Measurements from ENCODE around the gene ZFPM1.

Gene ZFPM1

DNA sequence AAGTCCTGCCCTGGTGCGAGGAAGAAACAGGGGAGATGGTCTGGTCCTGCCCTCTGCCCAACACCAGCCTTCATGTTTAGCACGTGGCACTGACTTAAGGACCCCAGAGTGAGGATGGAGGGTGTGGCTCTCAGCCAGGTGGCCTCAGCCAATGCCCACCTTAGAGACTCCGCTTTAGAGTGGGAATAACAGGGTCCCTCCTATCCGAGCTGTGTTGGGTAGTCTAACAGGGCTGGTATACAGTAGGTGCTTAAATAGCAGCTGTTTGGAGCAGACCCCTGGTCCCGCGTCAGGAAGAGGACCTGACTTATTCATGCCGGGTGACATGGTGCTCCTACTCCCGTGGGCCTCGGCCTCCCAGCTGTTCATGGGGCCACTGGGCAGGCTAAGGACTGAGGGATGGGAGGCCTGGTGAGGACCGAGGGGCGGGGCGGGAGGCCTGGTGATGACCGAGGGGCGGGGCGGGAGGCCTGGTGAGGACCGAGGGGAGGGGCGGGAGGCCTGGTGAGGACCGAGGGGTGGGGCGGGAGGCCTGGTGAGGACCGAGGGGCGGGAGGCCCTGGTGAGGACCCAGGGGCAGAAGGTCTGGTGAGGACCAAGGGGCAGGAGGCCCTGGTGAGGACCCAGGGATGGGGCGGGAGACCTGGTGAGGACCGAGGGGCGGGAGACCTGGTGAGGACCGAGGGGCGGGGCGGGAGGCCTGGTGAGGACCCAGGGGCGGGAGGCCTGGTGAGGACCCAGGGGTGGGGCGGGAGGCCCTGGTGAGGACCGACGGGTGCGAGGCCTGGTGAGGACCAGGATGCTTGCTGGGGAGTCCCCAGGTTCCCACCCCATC, 7.6 kb downstream of the ZFPM1 start:
- Histone ChIP-seq H3K27ac (ENCODE audit: low read depth, low read length) (no peak overlapping the region), H3K36me3 (ENCODE audit: insufficient read depth, low read length) (no peaks in the 10 kb centered on the region), H3K27me3 (ENCODE audit: insufficient read depth, low read length) (no peaks in the 10 kb centered on the region), H2AFZ (ENCODE audit: low read length, unreplicated experiment) (no peak overlapping the region), H3K4me1 (ENCODE audit: control insufficient read depth, insufficient read depth, low read length, unreplicated experiment) (peaks cover 12% of the 10 kb centered on the region), H3K4me3 (ENCODE audit: low read depth, low read length) (no peak overlapping the region), H3K79me2 (ENCODE audit: control insufficient read depth, insufficient read depth, low read length, unreplicated experiment) (peaks cover 20% of the 10 kb centered on the region)

- no peak overlapping the region for H3K27ac ChIP-seq (ENCODE audit: low read depth, low read length)
- H3K27me3 ChIP-seq (ENCODE audit: insufficient read depth, low read length), result no peaks in the 10 kb centered on the region
- H3K79me2 ChIP-seq (ENCODE audit: control insufficient read depth, insufficient read depth, low read length, unreplicated experiment), result peaks cover 14% of the 10 kb centered on the region
Observed at GRCh38 chr16:88461331-88462269, 8.5 kb downstream of the ZFPM1 start.

DNA sequence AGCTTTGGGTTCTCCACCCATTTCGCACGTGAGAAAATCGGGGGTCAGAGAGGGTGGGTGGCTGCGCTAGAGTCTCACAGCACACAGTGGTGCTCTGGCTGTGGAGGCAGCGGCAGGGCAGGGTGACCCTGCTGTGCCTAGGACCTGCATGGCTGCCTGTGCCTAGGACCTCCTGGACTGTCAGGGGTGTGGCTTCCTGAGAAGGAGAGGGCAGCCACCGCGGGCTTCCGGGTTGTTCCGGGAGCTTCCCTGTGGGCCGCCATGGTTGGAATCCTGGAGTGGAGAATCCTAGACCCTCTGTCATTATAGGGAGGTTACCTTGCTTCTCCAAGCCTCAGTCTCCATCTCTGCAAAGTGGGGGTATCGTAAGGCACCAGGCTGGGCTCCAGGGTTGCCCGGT, 9.3 kb downstream of the ZFPM1 start:
- H3K79me2 ChIP-seq (ENCODE audit: control insufficient read depth, insufficient read depth, low read length, unreplicated experiment), result peaks cover 8% of the 10 kb centered on the region
- H3K4me1 ChIP-seq (ENCODE audit: control insufficient read depth, insufficient read depth, low read length, unreplicated experiment), result no peaks in the 10 kb centered on the region
- H3K4me3 ChIP-seq (ENCODE audit: low read depth, low read length), result no peak overlapping the region
- H3K27ac ChIP-seq (ENCODE audit: low read depth, low read length), result no peak overlapping the region
- no peaks in the 10 kb centered on the region for H3K27me3 ChIP-seq (ENCODE audit: insufficient read depth, low read length)
- no peaks in the 10 kb centered on the region for H3K36me3 ChIP-seq (ENCODE audit: insufficient read depth, low read length)
- H2AFZ ChIP-seq (ENCODE audit: low read length, unreplicated experiment), result no peak overlapping the region

More at GRCh38 chr16:88461331-88462269, 8.5 kb downstream of the ZFPM1 start:
- Histone ChIP-seq H3K4me3 (ENCODE audit: low read depth, low read length) (no peak overlapping the region), H2AFZ (ENCODE audit: low read length, unreplicated experiment) (no peak overlapping the region), H3K36me3 (ENCODE audit: insufficient read depth, low read length) (no peaks in the 10 kb centered on the region), H3K4me1 (ENCODE audit: control insufficient read depth, insufficient read depth, low read length, unreplicated experiment) (peaks cover 6% of the 10 kb centered on the region)

DNA sequence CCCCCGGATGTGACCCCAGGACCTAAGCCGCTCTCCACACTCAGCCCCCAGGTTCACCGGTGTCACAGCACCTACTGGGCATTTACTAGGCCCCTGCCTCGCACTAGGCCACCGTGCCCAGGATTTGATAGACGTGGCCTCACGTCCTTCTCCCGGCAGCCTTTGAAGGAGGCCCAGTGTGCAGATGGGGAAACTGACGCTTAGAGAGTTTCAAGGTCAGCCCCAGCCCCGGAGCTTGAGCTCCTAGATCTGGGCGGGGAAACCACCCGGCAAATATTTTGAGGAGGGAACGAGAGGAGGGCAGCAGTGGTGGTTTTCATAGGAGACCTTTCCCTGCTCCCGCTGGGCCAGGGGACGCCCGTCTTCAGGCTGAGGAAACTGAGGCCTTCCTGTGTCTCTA, 10.3 kb downstream of the ZFPM1 start:
- H3K79me2 ChIP-seq (ENCODE audit: control insufficient read depth, insufficient read depth, low read length, unreplicated experiment), result peaks cover 8% of the 10 kb centered on the region
- no peak overlapping the region for H2AFZ ChIP-seq (ENCODE audit: low read length, unreplicated experiment)
- no peaks in the 10 kb centered on the region for H3K4me1 ChIP-seq (ENCODE audit: control insufficient read depth, insufficient read depth, low read length, unreplicated experiment)

DNA sequence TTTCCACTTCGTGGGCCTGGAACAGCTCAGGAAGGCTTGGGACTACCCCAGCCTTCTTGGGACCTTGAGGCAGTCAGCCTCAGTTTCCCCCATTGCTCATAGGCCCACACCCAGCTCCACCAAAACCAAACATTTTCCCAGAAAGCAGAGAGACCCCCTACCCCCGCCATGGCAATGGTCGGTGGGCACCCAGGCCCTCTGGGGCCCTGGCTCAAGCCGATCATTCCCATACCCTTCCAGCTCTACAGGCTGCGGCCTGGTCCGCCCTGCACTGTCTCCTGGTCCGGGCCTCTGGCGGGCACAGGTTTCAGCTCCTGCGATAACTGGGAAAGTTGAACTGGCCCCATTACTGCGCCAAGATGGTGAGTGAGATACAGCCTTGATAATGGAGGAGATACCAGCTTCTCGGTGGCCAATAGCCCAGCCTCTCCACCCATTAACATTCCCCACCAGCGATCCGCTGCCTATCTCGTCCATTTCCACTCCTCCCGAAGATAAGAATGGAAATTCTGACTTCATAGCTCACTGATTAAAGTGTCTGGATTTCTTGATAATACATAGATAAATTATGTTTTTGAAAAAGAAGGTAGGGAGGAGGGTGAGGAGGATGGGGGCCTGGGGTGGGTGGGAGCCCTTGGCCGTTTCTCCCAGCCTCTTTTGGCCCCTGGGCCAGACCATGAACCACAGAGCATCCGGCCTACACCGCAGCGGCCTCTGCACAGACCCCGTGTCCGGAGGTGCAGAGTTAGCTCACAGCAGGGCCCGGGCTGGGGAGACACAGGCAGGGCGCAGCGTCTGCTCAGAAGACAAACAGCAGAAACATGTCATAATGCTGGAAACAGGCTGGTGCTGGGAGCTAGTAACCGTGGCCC, 11.6 kb downstream of the ZFPM1 start:
- Histone ChIP-seq H3K4me1 (ENCODE audit: control insufficient read depth, insufficient read depth, low read length, unreplicated experiment) (peaks cover 4% of the 10 kb centered on the region), H3K4me3 (ENCODE audit: low read depth, low read length) (no peak overlapping the region), H3K27me3 (ENCODE audit: insufficient read depth, low read length) (no peaks in the 10 kb centered on the region), H2AFZ (ENCODE audit: low read length, unreplicated experiment) (no peak overlapping the region), H3K27ac (ENCODE audit: low read depth, low read length) (no peak overlapping the region), H3K79me2 (ENCODE audit: control insufficient read depth, insufficient read depth, low read length, unreplicated experiment) (peaks cover 8% of the 10 kb centered on the region), H3K36me3 (ENCODE audit: insufficient read depth, low read length) (no peaks in the 10 kb centered on the region)

More for the DNA sequence above, 10.3 kb downstream of the ZFPM1 start:
- no peaks in the 10 kb centered on the region for H3K36me3 ChIP-seq (ENCODE audit: insufficient read depth, low read length)
- H3K4me3 ChIP-seq (ENCODE audit: low read depth, low read length), result no peak overlapping the region
- H3K27me3 ChIP-seq (ENCODE audit: insufficient read depth, low read length), result no peaks in the 10 kb centered on the region
- H3K27ac ChIP-seq (ENCODE audit: low read depth, low read length), result no peak overlapping the region

DNA sequence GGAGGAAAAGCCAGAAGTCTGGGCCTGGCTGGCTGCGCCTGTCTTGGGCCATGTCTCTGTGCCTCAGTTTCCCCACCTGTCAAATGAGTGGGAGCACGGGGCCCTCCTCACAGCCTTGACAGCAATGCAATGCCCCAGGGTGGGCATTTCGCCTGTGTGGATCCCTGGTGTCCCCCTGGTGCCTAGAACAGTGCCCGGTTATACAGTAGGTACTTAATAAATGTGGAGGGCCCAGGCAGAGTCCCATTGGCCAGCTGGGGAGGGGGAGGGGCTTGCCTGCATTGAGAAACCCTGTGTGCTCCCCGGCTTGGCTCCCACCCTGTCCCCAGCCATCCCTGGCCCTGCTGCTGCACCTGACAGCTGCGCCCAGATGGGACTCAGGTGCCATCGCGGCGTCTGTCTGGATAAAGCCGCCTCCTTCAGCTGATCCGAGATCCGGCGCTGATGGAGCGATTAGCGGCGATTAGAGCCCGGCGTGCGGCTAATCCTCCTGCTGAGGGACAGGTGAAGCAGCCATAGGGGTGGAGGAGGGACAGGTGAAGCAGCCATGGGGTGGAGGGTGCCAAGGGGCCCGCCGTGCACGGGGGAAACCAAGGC, 12.4 kb downstream of the ZFPM1 start:
- Histone ChIP-seq H3K27me3 (ENCODE audit: insufficient read depth, low read length) (no peaks in the 10 kb centered on the region), H3K4me3 (ENCODE audit: low read depth, low read length) (no peak overlapping the region), H3K4me1 (ENCODE audit: control insufficient read depth, insufficient read depth, low read length, unreplicated experiment) (peaks cover 4% of the 10 kb centered on the region), H3K36me3 (ENCODE audit: insufficient read depth, low read length) (no peaks in the 10 kb centered on the region), H3K79me2 (ENCODE audit: control insufficient read depth, insufficient read depth, low read length, unreplicated experiment) (peaks cover 5% of the 10 kb centered on the region), H3K27ac (ENCODE audit: low read depth, low read length) (no peak overlapping the region), H2AFZ (ENCODE audit: low read length, unreplicated experiment) (no peak overlapping the region)

GRCh38 chr16:88466175-88466862, 13.2 kb downstream of the ZFPM1 start:
- Histone ChIP-seq H3K4me3 (ENCODE audit: low read depth, low read length) (no peak overlapping the region), H3K27ac (ENCODE audit: low read depth, low read length) (no peak overlapping the region), H3K36me3 (ENCODE audit: insufficient read depth, low read length) (no peaks in the 10 kb centered on the region), H3K4me1 (ENCODE audit: control insufficient read depth, insufficient read depth, low read length, unreplicated experiment) (peaks cover 4% of the 10 kb centered on the region), H3K79me2 (ENCODE audit: control insufficient read depth, insufficient read depth, low read length, unreplicated experiment) (peaks cover 5% of the 10 kb centered on the region), H3K27me3 (ENCODE audit: insufficient read depth, low read length) (no peaks in the 10 kb centered on the region), H2AFZ (ENCODE audit: low read length, unreplicated experiment) (no peak overlapping the region)

GRCh38 chr16:88466949-88467348, 13.9 kb downstream of the ZFPM1 start:
- Histone ChIP-seq H3K79me2 (ENCODE audit: control insufficient read depth, insufficient read depth, low read length, unreplicated experiment) (peaks cover 5% of the 10 kb centered on the region), H3K36me3 (ENCODE audit: insufficient read depth, low read length) (no peaks in the 10 kb centered on the region), H3K4me3 (ENCODE audit: low read depth, low read length) (no peak overlapping the region), H3K4me1 (ENCODE audit: control insufficient read depth, insufficient read depth, low read length, unreplicated experiment) (peaks cover 4% of the 10 kb centered on the region), H3K27me3 (ENCODE audit: insufficient read depth, low read length) (no peaks in the 10 kb centered on the region), H3K27ac (ENCODE audit: low read depth, low read length) (no peak overlapping the region), H2AFZ (ENCODE audit: low read length, unreplicated experiment) (no peak overlapping the region)

GRCh38 chr16:88467541-88467944, 14.5 kb downstream of the ZFPM1 start:
- Histone ChIP-seq H2AFZ (ENCODE audit: low read length, unreplicated experiment) (no peak overlapping the region), H3K79me2 (ENCODE audit: control insufficient read depth, insufficient read depth, low read length, unreplicated experiment) (peaks cover 4% of the 10 kb centered on the region), H3K4me1 (ENCODE audit: control insufficient read depth, insufficient read depth, low read length, unreplicated experiment) (peaks cover 5% of the 10 kb centered on the region), H3K27ac (ENCODE audit: low read depth, low read length) (no peak overlapping the region), H3K4me3 (ENCODE audit: low read depth, low read length) (no peak overlapping the region), H3K27me3 (ENCODE audit: insufficient read depth, low read length) (no peaks in the 10 kb centered on the region), H3K36me3 (ENCODE audit: insufficient read depth, low read length) (no peaks in the 10 kb centered on the region)
